ENCODE measurements around the gene CELA2A.
"Not testable (repeated sequence)": the region's sequence is repeated elsewhere in the genome, so short reads cannot be mapped to it uniquely, and the experiment has no call there.

DNA sequence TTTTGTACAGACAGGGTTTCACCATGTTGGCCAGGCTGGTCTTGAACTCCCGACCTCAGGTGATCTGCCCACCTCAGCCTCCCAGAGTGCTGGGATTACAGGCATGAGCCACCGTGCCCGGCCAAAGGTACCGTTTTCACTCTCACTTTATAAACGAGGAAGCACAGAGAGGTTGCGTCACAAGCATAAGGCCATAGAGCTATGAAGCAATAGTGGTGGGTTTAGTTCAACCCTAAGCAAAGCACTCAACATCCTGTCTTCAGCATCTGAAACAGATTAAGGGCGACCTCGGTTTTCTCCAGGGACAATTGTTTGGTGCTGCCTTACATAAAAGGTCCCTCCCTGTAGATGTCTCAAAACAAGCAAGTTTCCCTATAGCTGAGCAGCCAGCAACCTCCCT, 21.8 kb upstream of the CELA2A start:
- TF ChIP-seq, protein P1, sequence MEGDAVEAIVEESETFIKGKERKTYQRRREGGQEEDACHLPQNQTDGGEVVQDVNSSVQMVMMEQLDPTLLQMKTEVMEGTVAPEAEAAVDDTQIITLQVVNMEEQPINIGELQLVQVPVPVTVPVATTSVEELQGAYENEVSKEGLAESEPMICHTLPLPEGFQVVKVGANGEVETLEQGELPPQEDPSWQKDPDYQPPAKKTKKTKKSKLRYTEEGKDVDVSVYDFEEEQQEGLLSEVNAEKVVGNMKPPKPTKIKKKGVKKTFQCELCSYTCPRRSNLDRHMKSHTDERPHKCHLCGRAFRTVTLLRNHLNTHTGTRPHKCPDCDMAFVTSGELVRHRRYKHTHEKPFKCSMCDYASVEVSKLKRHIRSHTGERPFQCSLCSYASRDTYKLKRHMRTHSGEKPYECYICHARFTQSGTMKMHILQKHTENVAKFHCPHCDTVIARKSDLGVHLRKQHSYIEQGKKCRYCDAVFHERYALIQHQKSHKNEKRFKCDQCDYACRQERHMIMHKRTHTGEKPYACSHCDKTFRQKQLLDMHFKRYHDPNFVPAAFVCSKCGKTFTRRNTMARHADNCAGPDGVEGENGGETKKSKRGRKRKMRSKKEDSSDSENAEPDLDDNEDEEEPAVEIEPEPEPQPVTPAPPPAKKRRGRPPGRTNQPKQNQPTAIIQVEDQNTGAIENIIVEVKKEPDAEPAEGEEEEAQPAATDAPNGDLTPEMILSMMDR (IDR thresholded peaks at IDR 0.05), result not testable (repeated sequence)
- TF ChIP-seq ZFX (IDR thresholded peaks at IDR 0.05; ENCODE audit: borderline replicate concordance), result not testable (repeated sequence)

All from 22Rv1 (cell line).